Hematopoietic multipotent progenitor cell (in vitro differentiated cells): Measurements from ENCODE around the gene EGLN3. TPM values are rescaled to one million over a fixed set of nuclear protein-coding genes. Genes with fewer than 3 reads are reported as not detected.

Source experiments
- DNase-seq, 3 donors: peaks; one replicate each; pipeline ENCODE4 v3.0.0-alpha.2; 2011 to 2015; ENCODE audit warnings: low read depth in 2 of 3, low spot score in 2 of 3
- total RNA-seq: library from RNA; depleted of rRNA; stranded (reverse); fragments of >200 nt; gene quantifications from one replicate; pipeline ENCODE4 v1.2.3, GENCODE V29; 2012

Gene EGLN3
- total RNA-seq, 1 donor = 9.4 TPM

- peak in 2 of 3 donors; percentile 51 to 80 for DNase-seq
These were observed 34.0 kb downstream of the EGLN3 start for GRCh38 chr14:33916663-33917565.

GRCh38 chr14:33915682-33916081, 35.2 kb downstream of the EGLN3 start:
- no peak for DNase-seq

- DNase-seq = peak in 2 of 3 donors; percentile 56 to 78
These were observed 36.0 kb downstream of the EGLN3 start for GRCh38 chr14:33914676-33915516.

GRCh38 chr14:33911046-33911445, 39.8 kb downstream of the EGLN3 start:
- DNase-seq = no peak

- DNase-seq = no peak
These were observed 40.4 kb downstream of the EGLN3 start for GRCh38 chr14:33910435-33910834.

- DNase-seq = no peak
These were observed 41.3 kb downstream of the EGLN3 start for GRCh38 chr14:33909380-33910084.

GRCh38 chr14:33908540-33909223, 42.2 kb downstream of the EGLN3 start:
- no peak for DNase-seq

- DNase-seq = no peak
These were observed 43.9 kb downstream of the EGLN3 start for GRCh38 chr14:33906968-33907367.

- DNase-seq = no peak
These were observed 46.3 kb downstream of the EGLN3 start for GRCh38 chr14:33904609-33905008.

GRCh38 chr14:33903369-33903768, 47.5 kb downstream of the EGLN3 start:
- no peak for DNase-seq

GRCh38 chr14:33902363-33902762, 48.5 kb downstream of the EGLN3 start:
- DNase-seq = no peak

GRCh38 chr14:33901426-33902155, 49.3 kb downstream of the EGLN3 start:
- no peak for DNase-seq

- DNase-seq = no peak
These were observed 50.2 kb downstream of the EGLN3 start for GRCh38 chr14:33900706-33901105.

- no peak for DNase-seq
These were observed 51.0 kb downstream of the EGLN3 start for GRCh38 chr14:33899723-33900341.

GRCh38 chr14:33897878-33898535, 52.9 kb downstream of the EGLN3 start:
- DNase-seq = no peak

GRCh38 chr14:33897382-33897781, 53.5 kb downstream of the EGLN3 start:
- DNase-seq = no peak

GRCh38 chr14:33894339-33894738, 56.5 kb downstream of the EGLN3 start:
- no peak for DNase-seq

- no peak for DNase-seq
These were observed 59.2 kb downstream of the EGLN3 start for GRCh38 chr14:33891700-33892099.

GRCh38 chr14:33884916-33885315, 66.0 kb downstream of the EGLN3 start:
- no peak for DNase-seq
